Inflammatory macrophage treated with lipopolysaccharide for 1 hour (primary cell): ENCODE data around the gene DDAH2.

Source experiments
- DNase-seq, 2 donors: peaks; one replicate each; pipeline ENCODE4 v3.0.0-alpha.2; 2020 to 2022

The DDAH2 gene

DNA sequence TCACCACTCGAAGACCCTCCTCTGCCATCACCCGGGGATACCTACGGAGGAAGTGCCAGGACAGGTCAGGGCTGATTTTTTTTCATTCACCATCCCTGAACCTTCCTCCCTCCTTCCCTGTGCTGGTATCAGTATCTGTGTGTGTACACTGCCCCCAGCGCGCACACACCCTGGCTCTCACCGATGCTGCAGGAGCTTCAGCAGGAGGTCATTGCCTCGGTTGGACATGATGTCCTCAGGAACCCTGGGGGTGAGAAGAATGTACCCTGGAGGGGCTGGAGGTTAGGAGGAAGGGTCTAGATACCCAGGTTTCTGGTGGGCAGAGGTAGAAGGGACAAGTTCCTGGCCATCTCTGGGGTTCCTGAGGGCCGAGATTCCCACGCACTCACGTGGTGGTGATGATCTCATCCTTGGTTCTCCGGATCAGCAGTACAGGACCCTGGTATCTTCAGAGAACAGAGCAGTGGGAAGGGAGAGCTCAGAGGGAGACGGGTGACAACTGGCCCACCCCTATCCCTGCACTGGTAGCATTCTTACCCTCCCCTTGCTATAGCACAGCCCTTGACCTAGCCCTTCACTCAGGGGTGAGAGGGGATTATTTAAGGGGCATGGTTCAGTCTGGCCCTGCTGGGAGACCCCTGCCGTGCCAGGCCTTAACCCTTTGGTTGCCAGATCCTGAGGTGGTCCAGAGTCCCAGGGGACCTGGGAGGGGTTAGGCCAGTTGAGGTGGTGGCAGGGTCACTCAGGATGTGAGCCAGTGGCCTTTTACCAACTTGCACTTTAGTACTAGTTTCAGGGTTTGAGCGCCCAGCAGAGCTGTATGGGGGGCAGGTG, 41.0 kb downstream of the DDAH2 start:
- DNase-seq = no peak

DNA sequence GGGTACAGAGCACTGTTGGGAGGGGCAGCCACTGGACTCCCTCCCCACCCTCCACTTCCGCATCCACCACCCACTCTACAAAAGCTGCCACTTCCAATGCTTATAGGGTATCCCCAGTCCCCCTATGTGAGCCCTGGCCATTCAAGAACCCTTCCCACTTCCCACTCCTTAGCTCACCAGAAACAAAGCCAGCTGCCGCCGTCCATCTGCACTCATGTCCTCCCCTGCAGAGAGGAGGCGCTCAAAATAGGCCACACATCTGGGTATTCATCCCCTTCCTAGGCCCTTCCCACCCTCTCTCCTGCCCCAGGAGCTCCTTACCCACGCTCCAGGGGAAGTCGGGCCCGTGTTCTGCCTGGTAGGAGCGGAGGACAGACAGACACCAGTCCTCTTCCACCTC, 41.8 kb downstream of the DDAH2 start:
- DNase-seq = no peak

DNA sequence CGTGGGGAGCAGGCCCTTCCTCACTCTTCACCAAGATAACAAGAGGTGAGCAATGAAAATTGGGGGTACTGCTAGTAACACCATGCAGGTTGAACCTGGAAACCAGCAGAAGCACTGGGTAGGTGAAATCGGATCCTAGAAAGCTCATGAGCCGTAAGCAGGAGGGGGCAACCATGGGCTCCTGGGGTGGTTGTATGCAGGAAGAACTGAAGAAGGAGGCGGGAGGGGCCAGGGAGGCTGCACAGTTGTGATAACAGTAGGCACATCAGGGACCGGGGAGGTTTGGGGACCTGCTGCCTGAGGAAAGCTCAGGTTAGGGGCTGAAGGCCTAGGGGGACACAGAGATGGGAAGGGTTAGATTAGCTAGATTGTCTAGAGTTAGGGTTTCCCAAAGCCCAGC, 42.6 kb downstream of the DDAH2 start:
- DNase-seq = no peak

DNA sequence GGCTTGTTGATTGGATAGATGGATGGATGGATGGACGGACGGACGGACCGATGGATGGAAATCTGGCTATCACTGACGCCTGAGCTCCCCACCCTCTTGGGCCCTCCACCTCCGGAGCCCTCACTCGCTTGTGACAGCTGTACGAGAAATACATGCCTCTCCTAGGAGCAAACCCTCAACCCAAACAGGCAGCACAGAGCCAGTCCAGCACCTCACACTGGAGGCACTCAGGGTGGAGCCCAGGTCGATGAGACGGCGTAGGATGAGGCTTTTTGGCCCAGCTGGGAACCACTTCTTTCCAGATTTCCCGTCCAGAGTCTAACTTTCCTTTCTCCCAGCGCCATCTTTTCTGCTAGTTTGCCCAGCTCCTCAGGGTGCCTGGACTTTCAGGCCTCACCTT, 45.5 kb downstream of the DDAH2 start:
- no peak for DNase-seq

DNA sequence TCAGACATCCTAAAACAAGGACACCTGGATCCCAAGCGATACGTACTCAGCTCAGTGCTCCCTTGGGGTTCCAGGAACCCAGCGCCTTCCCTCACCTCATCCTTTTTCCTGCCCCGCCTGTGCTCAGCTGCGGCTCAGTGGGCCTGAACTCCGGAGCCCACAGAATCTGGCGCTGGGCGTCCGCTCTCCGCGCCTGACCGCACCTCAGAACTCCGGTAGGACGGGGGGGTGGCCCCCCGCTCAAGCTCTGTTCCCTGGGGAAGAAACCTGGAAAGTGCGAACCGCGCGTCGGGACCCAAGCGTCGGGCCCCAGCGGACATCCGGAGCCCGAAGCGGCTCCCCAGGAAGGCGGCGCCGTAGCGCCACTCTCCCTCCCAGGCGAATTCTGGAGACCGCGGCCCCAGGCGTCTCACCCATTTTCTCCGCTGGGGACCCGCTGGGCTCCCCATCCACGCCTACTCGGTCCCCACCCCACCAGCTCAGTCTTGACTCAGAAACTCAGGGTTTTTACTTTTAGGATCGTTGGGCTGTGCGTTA, 47.9 kb downstream of the DDAH2 start:
- DNase-seq = peak in 1 of 2 donors; percentile 54

DNA sequence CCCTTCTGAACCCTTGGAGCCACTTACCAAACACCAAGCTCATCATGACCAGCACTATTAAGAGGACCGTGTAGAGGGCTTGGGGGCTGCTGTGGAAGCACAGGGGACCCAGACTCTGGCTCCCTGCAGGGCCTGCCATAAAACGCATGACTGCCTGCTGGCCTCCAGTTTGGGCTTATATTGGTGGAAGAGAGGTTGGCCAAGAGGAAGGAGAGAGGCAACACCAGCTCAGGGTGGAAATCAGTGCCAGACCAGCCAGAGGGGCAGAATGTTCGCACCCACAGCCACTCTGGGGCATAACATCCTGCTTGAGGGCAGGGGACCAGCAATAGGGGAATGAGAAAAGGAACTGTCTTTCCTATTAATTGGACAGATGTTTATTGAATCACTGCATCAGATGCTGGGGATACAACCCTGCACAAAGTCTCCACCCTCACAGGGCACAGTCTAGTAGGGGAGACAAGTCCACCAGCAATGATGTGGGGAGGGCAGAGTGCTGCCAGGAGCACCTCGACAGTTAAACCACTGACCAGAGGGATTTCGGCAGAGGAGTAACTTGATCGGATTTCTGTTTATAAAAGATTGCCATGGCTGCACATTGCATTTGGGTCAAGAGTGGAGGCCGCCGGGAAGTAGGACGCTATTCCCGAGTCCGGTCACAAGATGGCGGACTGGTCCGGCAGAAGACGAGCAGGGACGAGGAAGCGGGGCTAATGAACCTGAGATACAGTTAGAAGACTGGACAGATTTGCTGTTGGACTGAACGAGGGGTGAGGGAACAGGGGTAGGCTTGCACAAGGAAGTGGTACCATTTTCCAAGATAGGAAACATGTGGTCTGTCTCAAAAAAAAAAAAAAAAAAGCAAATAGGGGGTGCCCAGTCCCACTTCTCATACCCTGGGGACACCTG, 48.6 kb downstream of the DDAH2 start, which contains the start of gene LY6G5C:
Gene LY6G5C, minus strand, starts transcription at position 842 of the 909 bp plus-strand sequence. Its CDS starts 694 bp downstream, at position 148.
- DNase-seq = peak; percentile 50 to 73

DNA sequence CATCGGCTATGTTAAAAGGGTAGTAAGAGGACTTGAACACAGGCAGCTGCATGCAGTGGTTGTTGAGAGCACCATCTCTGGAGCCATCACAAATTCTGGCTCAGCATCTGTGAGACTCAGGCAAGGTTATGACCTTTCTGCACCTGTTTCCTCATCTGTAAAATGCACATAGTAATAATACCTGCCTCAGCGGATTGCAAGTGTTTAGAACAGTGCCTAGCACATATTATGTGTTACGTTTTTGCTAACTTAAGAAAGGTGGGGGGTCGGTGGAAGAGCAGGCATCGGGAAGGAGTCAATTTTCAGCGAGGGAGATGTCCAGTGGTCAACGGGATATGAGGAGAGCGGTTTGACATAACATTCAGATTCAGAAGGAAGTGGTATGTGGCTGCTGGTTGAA, 51.1 kb downstream of the DDAH2 start:
- DNase-seq = no peak
